Measurements from ENCODE around the gene INPP5A. TPM values are rescaled to one million over a fixed set of nuclear protein-coding genes. Genes with fewer than 3 reads are reported as not detected.

Gene INPP5A
- total and polyA plus RNA-seq, 11 donors = 38.6 to 179 (median 102) TPM

GRCh38 chr10:132624847-132625471 lies 87.4 kb downstream of the INPP5A start:
- Histone ChIP-seq H3K36me3 (peaks cover 0 to 4% (median 0%) of the 10 kb centered on the region in 9 donors), H3K4me1 (peaks cover 11 to 51% (median 37%) of the 10 kb centered on the region in 12 donors), H3K27me3 (no peaks in the 10 kb centered on the region), H3K4me3 (no peak overlapping the region), H3K27ac (peak overlapping the region in 2 of 12 donors; percentile 49), H3K9me3 (peaks cover 0 to 20% (median 7%) of the 10 kb centered on the region in 12 donors)
- TF ChIP-seq CTCF (IDR thresholded peaks at IDR 0.05) = no peak
- no peak for TF ChIP-seq POLR2A (IDR thresholded peaks at IDR 0.05)
- intact Hi-C loops (cut with DNase I) = loop anchor here in 5 of 10 donors (5.0 kb wide), 2 partner anchors 33 to 38 kb away; no protein-coding TSS in a partner anchor
- DNase-seq = peak in 4 of 5 donors; percentile 26 to 49 (median 39)
- WGBS, 4 donors = 57 to 68% (median 59%) methylated on average over 12 of the region's 12 CpGs
- ATAC-seq = no peak

GRCh38 chr10:132626019-132626760 lies 88.6 kb downstream of the INPP5A start:
- Histone ChIP-seq H3K36me3 (no peaks in the 10 kb centered on the region), H3K9me3 (peaks cover 0 to 8% (median 0%) of the 10 kb centered on the region in 12 donors), H3K4me3 (no peak overlapping the region), H3K27ac (peak overlapping the region in 3 of 12 donors; percentile 95 to 98 (median 96)), H3K4me1 (peaks cover 11 to 63% (median 48%) of the 10 kb centered on the region in 12 donors), H3K27me3 (no peaks in the 10 kb centered on the region)
- DNase-seq = peak in 4 of 5 donors; percentile 17 to 44 (median 20)
- TF ChIP-seq POLR2A (IDR thresholded peaks at IDR 0.05) (no peak), CTCF (IDR thresholded peaks at IDR 0.05) (no peak)
- 85 to 90% (median 88%) methylated on average over 23 to 24 of the region's 24 CpGs for WGBS, 4 donors
- intact Hi-C loops (cut with DNase I) = loop anchor here in 5 of 10 donors (5.0 kb wide), 2 partner anchors 34 to 39 kb away; no protein-coding TSS in a partner anchor
- no peak for ATAC-seq

GRCh38 chr10:132626761-132627665 lies 89.4 kb downstream of the INPP5A start:
- H3K27ac ChIP-seq = peak overlapping the region; percentile 73 to 98 (median 88)
- peaks cover 0 to 1% (median 0%) of the 10 kb centered on the region in 12 donors for H3K9me3 ChIP-seq
- DNase-seq = peak in 4 of 5 donors; percentile 13 to 65 (median 62)
- peaks cover 15 to 71% (median 56%) of the 10 kb centered on the region in 12 donors for H3K4me1 ChIP-seq
- 58 to 67% (median 65%) methylated on average over 26 to 36 of the region's 36 CpGs for WGBS, 4 donors
- H3K4me3 ChIP-seq = peak overlapping the region in 7 of 12 donors; percentile 3 to 38 (median 18)
- no peak for ATAC-seq
- TF ChIP-seq POLR2A (IDR thresholded peaks at IDR 0.05) (no peak), CTCF (IDR thresholded peaks at IDR 0.05) (no peak)
- intact Hi-C loops (cut with DNase I) = loop anchor here in 5 of 10 donors (5.0 kb wide), 2 partner anchors 35 to 40 kb away; no protein-coding TSS in a partner anchor
- no peaks in the 10 kb centered on the region for H3K27me3 ChIP-seq
- H3K36me3 ChIP-seq = no peaks in the 10 kb centered on the region
